GM12891 (cell line): Measurements from ENCODE around the gene SH2D3C.

Source experiments
- DNase-seq: peaks from one replicate; pipeline ENCODE4 v3.0.0; 2011; ENCODE audit warnings: low spot score; ENCODE audit not compliant: insufficient read length
- FAIRE-seq: peaks from 2 replicates; lab custom pipeline; 2011; peaks lifted over from hg19 to GRCh38; lab: Jason Lieb, UNC
- PAX5 ChIP-seq: IDR thresholded peaks from 2 replicates; pipeline ENCODE4 v1.6.1; 2011; ENCODE audit warnings: low read length, moderate library complexity, mild to moderate bottlenecking; ENCODE audit not compliant: insufficient read depth, severe bottlenecking
- POLR2A ChIP-seq: IDR thresholded peaks from 2 replicates; pipeline ENCODE4 v1.6.1; 2011; ENCODE audit warnings: low read depth, low read length, control low read depth
- POLR2AphosphoS5 ChIP-seq: IDR thresholded peaks from 2 replicates; pipeline ENCODE4 v1.6.1; 2011; ENCODE audit warnings: low read depth, low read length, control low read depth
- POU2F2 ChIP-seq: IDR thresholded peaks from 2 replicates; pipeline ENCODE4 v1.6.1; 2011; ENCODE audit warnings: low read depth, mild to moderate bottlenecking, control low read depth, low read length, moderate library complexity
- SPI1 ChIP-seq: IDR thresholded peaks from 2 replicates; pipeline ENCODE4 v1.6.1; 2011; ENCODE audit warnings: low read depth, low read length, control low read depth
- TAF1 ChIP-seq: IDR thresholded peaks from 2 replicates; pipeline ENCODE4 v1.6.1; 2011; ENCODE audit warnings: low read depth, low read length, control low read depth

SH2D3C gene

GRCh38 chr9:127705577-127706379, 72.7 kb downstream of the SH2D3C start:
- FAIRE-seq (no peak), DNase-seq (no peak)
- no peak for TF ChIP-seq PAX5
- no peak for TF ChIP-seq POLR2AphosphoS5
- TF ChIP-seq POLR2A: no peak
- no peak for TF ChIP-seq TAF1
- TF ChIP-seq POU2F2: no peak
- TF ChIP-seq SPI1: no peak

- FAIRE-seq (no peak), DNase-seq (no peak)
- TF ChIP-seq TAF1 (no peak), POU2F2 (no peak), POLR2A (no peak), POLR2AphosphoS5 (no peak), PAX5 (no peak), SPI1 (no peak)
Measured at GRCh38 chr9:127703289-127703946, 75.0 kb downstream of the SH2D3C start.

- peak; percentile 68; the same call in 1 of the 2 replicates for TF ChIP-seq POU2F2
- TF ChIP-seq SPI1: no peak
- peak; percentile 35 for FAIRE-seq
- DNase-seq: no peak
Measured at GRCh38 chr9:127700594-127701255, 77.7 kb downstream of the SH2D3C start.

- no peak for DNase-seq
- TF ChIP-seq PAX5 (no peak), POLR2AphosphoS5 (no peak), POU2F2 (no peak), TAF1 (no peak), POLR2A (no peak), SPI1 (no peak)
- no peak for FAIRE-seq
Measured at GRCh38 chr9:127700140-127700539, 78.3 kb downstream of the SH2D3C start.

- DNase-seq: peak; percentile 95
- TF ChIP-seq POLR2A (no peak), POU2F2 (no peak), TAF1 (no peak), POLR2AphosphoS5 (no peak), SPI1 (no peak), PAX5 (no peak)
- peak; percentile 40 for FAIRE-seq
Measured at GRCh38 chr9:127698985-127699670, 79.3 kb downstream of the SH2D3C start.

GRCh38 chr9:127698386-127698785, 80.1 kb downstream of the SH2D3C start:
- TF ChIP-seq PAX5 (no peak), SPI1 (no peak), TAF1 (no peak), POU2F2 (no peak), POLR2A (no peak), POLR2AphosphoS5 (no peak)
- no peak for FAIRE-seq
- DNase-seq: no peak

GRCh38 chr9:127697575-127697974, 80.9 kb downstream of the SH2D3C start:
- TF ChIP-seq PAX5: no peak
- TF ChIP-seq TAF1: no peak
- no peak for TF ChIP-seq POLR2AphosphoS5
- no peak for TF ChIP-seq POLR2A
- TF ChIP-seq POU2F2: no peak
- TF ChIP-seq SPI1: no peak
- FAIRE-seq (no peak), DNase-seq (no peak)

GRCh38 chr9:127694890-127695720, 83.4 kb downstream of the SH2D3C start:
- FAIRE-seq (no peak), DNase-seq (no peak)
- TF ChIP-seq POLR2AphosphoS5: no peak
- no peak for TF ChIP-seq POLR2A
- no peak for TF ChIP-seq TAF1
- no peak for TF ChIP-seq SPI1
- no peak for TF ChIP-seq PAX5
- TF ChIP-seq POU2F2: no peak
